NB4 (cell line): ENCODE data around the gene STOML3.

ENCODE experiments used
- DNase-seq: peaks from one replicate; pipeline ENCODE4 v3.0.0; 2010; ENCODE audit warnings: low read depth
- H3K4me3 ChIP-seq: one replicate; pipeline ENCODE4 v1.5.1; 2011; ENCODE audit warnings: mild to moderate bottlenecking, low read depth, low read length, moderate library complexity
- MAX ChIP-seq: IDR thresholded peaks from 2 replicates; pipeline ENCODE4 v1.6.1; 2011; ENCODE audit warnings: low read depth, low read length
- MYC ChIP-seq: IDR thresholded peaks from 2 replicates; pipeline ENCODE4 v1.6.1; 2011; ENCODE audit warnings: low read depth, low read length
- POLR2A ChIP-seq: IDR thresholded peaks from 2 replicates; pipeline ENCODE4 v1.6.1; 2011; ENCODE audit warnings: mild to moderate bottlenecking; ENCODE audit not compliant: insufficient read length; ENCODE audit errors: extremely low read depth
- TF ChIP-seq, protein P1 (sequence below): IDR thresholded peaks from one replicate; pipeline ENCODE4 v1.5.1; 2012; ENCODE audit warnings: low read depth, low read length

STOML3 gene

DNA sequence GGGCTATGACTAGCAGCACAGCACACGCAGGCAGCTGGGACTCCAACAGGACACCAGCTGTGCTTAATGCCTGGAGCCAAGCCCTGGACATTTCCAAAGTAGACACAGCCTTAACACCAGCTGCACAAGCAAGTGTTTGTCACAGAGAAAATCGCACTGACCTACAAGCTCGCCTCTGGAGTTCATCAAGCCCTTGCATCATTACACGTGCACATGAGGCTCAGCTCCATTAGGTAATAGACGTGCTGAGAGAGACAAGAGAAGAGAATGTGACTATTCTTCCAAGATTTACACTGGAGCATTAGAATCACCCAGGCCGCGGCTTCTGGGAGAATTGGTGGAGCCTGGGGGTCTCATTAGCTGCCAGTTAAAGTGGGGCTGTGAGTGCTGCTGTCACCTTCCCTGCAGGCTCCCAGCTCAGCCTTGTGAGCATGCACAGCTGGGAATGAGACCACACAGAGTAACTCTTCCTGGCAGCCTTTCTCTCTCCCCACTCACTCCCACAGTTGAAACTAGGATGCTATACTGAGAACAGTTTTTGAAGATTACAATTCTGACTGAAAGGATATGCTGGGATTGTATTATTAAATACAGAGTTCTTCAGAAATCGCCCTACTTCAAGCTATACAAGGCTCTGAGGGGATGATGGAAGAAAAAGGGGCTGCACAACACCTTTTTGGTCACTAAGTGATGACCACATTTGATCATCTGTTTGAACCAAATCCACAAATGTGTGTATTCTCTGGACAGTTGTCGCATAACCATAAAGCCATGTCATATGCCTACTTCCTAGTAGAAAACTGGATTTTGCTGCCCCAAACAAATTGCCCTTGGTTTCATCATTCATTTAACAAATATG lies 10.5 kb downstream of the STOML3 start:
- no peak for DNase-seq
- TF ChIP-seq, protein P1, sequence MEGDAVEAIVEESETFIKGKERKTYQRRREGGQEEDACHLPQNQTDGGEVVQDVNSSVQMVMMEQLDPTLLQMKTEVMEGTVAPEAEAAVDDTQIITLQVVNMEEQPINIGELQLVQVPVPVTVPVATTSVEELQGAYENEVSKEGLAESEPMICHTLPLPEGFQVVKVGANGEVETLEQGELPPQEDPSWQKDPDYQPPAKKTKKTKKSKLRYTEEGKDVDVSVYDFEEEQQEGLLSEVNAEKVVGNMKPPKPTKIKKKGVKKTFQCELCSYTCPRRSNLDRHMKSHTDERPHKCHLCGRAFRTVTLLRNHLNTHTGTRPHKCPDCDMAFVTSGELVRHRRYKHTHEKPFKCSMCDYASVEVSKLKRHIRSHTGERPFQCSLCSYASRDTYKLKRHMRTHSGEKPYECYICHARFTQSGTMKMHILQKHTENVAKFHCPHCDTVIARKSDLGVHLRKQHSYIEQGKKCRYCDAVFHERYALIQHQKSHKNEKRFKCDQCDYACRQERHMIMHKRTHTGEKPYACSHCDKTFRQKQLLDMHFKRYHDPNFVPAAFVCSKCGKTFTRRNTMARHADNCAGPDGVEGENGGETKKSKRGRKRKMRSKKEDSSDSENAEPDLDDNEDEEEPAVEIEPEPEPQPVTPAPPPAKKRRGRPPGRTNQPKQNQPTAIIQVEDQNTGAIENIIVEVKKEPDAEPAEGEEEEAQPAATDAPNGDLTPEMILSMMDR = no peak
- TF ChIP-seq MYC (no peak), MAX (no peak)
- no peak overlapping the region for H3K4me3 ChIP-seq

DNA sequence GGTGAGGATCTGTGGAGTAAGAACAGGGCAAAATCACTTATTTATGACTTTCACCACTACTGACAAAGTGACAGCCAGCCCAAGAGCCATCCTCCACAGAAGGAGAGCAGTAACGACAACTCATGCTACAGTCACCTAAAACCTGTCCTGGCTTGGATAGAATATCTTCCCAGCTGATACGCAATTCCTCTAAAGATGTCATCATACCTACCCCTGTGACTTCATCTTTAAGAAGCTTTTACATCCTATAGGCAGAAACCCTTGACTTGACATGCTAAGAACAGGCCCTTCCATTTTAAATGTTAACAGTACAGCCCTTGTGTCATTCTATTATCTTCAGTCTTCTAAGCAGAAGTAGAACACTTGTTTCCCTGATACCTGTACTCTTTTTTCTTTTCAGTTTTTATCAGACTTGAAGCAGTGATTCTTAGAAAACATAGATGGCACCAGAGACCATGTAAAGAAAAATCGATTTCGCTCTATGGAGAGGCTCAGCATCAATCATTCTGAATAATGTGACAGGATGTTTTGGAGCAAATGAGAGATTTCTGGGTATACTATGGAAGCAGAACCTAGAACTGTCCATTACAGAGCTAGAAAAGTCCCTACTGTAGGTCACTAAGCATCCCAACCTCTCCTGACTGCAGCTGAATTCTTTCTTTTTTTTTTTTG lies 20.1 kb downstream of the STOML3 start:
- no peak overlapping the region for H3K4me3 ChIP-seq
- no peak for DNase-seq
- no peak for TF ChIP-seq POLR2A
- no peak for TF ChIP-seq MAX

DNA sequence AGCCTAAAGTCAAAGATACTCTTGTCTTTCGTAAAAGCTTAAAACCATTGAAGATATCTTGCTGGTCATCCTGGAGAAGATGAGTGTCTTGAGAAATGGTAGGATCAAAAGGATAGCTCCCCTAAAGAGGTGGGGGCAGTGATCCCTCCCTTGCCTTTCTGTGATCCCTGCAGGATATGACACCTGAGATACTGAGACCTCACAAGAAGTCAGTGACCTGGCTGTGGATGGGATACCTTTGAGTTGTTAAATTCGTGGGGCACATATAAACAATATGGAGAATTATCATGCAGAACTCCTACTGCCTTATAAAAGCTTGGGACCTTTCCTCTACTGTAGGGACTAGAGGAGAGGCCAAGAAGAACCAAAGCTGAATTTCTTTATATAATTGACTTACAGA lies 21.4 kb downstream of the STOML3 start:
- no peak for DNase-seq
- TF ChIP-seq, protein P1 = no peak
- no peak for TF ChIP-seq MYC
- no peak for TF ChIP-seq MAX
- no peak for TF ChIP-seq POLR2A
- no peak overlapping the region for H3K4me3 ChIP-seq

- TF ChIP-seq, protein P1 = no peak
- TF ChIP-seq MYC (no peak), POLR2A (no peak), MAX (no peak)
- H3K4me3 ChIP-seq = no peak overlapping the region
- no peak for DNase-seq
Observed at GRCh38 chr13:38967446-38967845, 23.2 kb downstream of the STOML3 start.

DNA sequence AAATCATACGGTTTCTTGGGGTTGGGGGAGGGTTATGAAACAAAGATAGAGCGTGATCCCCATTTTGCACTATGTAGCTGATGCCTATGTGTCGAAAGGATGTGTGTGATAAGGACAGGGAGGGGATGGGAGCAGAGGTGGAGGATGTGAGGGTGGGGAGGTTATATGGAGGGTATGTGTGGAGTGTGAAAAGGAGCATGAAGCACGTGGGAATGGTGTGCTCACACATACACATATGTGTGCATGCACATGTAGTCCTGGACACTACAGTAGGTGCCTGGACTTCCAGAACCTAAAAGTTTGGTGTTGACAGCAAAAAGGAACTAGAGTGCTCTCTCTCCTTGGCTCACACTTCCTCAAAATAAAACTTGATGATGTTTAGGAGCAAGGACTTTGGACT lies 25.4 kb downstream of the STOML3 start:
- H3K4me3 ChIP-seq = no peak overlapping the region
- DNase-seq = no peak
- TF ChIP-seq MYC (no peak), POLR2A (no peak), MAX (no peak)
- TF ChIP-seq, protein P1 = no peak

DNA sequence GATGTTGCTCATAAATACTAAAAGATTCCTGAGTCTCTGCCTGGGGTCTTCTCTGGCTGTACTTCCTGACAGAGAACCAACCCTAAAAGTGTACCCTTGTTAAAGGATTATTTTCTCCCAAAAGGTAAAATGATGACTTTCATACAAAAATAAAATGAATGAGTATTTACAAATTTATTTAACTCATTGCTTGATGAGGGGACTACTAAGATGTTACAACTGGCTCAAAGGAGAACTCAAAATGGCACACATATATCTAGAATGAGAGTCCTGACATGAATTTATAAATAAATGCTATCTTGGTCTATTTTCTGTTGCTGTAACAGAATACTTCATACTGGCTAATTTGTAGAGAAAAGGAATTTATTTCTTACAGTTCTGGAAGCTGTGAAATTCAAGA lies 30.5 kb downstream of the STOML3 start:
- no peak for DNase-seq
- TF ChIP-seq POLR2A (no peak), MYC (no peak), MAX (no peak)
- TF ChIP-seq, protein P1 = no peak
- no peak overlapping the region for H3K4me3 ChIP-seq
